Mammary epithelial cell (primary cell): ENCODE results near the gene ACOT7.
A peak's percentile ranks its signal among the peaks of the same experiment; 100 is the strongest.

Experiments
- EZH2 ChIP-seq: IDR thresholded peaks from 2 replicates; pipeline ENCODE4 v1.6.1; 2012; ENCODE audit warnings: low read length, inconsistent platforms, borderline replicate concordance
- TF ChIP-seq, protein P1 (sequence below), 2 donors: IDR thresholded peaks in 1 of 2; conservative IDR thresholded peaks in 1 of 2; 2 replicates each; pipeline ENCODE4 v1.5.1; 2011 to 2012; ENCODE audit warnings: inconsistent platforms in 2 of 2, low read length in 2 of 2, mild to moderate bottlenecking in 2 of 2, control low read depth in 1 of 2, low read depth in 1 of 2; ENCODE audit not compliant: insufficient read depth in 1 of 2; ENCODE audit errors: extremely low read depth in 1 of 2

DNA sequence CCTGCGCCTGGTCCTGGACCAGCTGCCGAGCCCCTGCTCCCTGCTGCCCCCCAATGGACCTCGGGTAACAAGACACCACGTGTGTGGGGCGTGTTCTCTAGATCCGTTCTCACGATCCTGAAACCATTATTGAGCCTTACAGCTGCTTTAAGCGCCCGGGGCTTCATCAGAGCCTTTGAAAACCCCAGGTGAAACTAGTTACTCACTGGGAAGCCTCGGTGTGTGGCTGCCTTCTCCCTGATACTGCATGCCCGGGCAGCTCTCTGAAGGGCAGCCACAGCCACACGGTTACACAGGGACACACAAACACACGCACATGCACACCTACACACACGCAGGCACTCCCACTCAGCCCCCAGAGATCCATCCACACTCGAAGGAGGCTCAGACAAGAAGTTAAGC lies 20.9 kb upstream of the ACOT7 start:
- TF ChIP-seq, protein P1, sequence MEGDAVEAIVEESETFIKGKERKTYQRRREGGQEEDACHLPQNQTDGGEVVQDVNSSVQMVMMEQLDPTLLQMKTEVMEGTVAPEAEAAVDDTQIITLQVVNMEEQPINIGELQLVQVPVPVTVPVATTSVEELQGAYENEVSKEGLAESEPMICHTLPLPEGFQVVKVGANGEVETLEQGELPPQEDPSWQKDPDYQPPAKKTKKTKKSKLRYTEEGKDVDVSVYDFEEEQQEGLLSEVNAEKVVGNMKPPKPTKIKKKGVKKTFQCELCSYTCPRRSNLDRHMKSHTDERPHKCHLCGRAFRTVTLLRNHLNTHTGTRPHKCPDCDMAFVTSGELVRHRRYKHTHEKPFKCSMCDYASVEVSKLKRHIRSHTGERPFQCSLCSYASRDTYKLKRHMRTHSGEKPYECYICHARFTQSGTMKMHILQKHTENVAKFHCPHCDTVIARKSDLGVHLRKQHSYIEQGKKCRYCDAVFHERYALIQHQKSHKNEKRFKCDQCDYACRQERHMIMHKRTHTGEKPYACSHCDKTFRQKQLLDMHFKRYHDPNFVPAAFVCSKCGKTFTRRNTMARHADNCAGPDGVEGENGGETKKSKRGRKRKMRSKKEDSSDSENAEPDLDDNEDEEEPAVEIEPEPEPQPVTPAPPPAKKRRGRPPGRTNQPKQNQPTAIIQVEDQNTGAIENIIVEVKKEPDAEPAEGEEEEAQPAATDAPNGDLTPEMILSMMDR (conservative IDR thresholded peaks at IDR 0.05 in 1 of 2, IDR thresholded peaks at IDR 0.05 in 1 of 2; ENCODE audit: extremely low read depth in 1 of 2, insufficient read depth in 1 of 2, low read depth in 1 of 2, low read length in 2 of 2), result peak; percentile 62 to 73
- no peak for TF ChIP-seq EZH2
